NCI-H446 (cell line): Measurements from ENCODE around the gene NCOR1.
"Not testable (repeated sequence)": the region's sequence is repeated elsewhere in the genome, so short reads cannot be mapped to it uniquely, and the experiment has no call there.

ENCODE experiments used
- DNase-seq, 2 experiments: peaks; one replicate each; lab custom pipeline; 2025; lab: John Stamatoyannopoulos, UW

The NCOR1 gene

GRCh38 chr17:16215273-16215964 is at the start of gene NCOR1:
Gene NCOR1, minus strand, starts transcription at chr17:16215534. Its CDS starts 20,965 bp downstream, at chr17:16194569.
- peak; percentile 36 to 87 for DNase-seq

- no peak for DNase-seq
Observed at GRCh38 chr17:16262201-16262600, 46.9 kb upstream of the NCOR1 start.

GRCh38 chr17:16261049-16261448 is 45.7 kb upstream of the NCOR1 start:
- DNase-seq = no peak

GRCh38 chr17:16259926-16260325 is 44.6 kb upstream of the NCOR1 start:
- DNase-seq = no peak

GRCh38 chr17:16258901-16259300 is 43.6 kb upstream of the NCOR1 start:
- no peak for DNase-seq

GRCh38 chr17:16255481-16255921 is 40.2 kb upstream of the NCOR1 start:
- peak in 1 of 2 experiments; percentile 20 for DNase-seq

- DNase-seq = no peak
Observed at GRCh38 chr17:16254773-16255400, 39.6 kb upstream of the NCOR1 start.

GRCh38 chr17:16251556-16251955 is 36.2 kb upstream of the NCOR1 start:
- no peak for DNase-seq

- no peak for DNase-seq
Observed at GRCh38 chr17:16251043-16251442, 35.7 kb upstream of the NCOR1 start.

GRCh38 chr17:16250635-16251034 is 35.3 kb upstream of the NCOR1 start:
- no peak for DNase-seq

- DNase-seq = no peak
Observed at GRCh38 chr17:16247586-16247984, 32.3 kb upstream of the NCOR1 start.

- no peak for DNase-seq
Observed at GRCh38 chr17:16243801-16244567, 28.6 kb upstream of the NCOR1 start.

GRCh38 chr17:16243385-16243784 is 28.1 kb upstream of the NCOR1 start:
- DNase-seq = no peak

GRCh38 chr17:16241906-16242399 is 26.6 kb upstream of the NCOR1 start:
- no peak for DNase-seq

- no peak for DNase-seq
Observed at GRCh38 chr17:16239931-16240330, 24.6 kb upstream of the NCOR1 start.

GRCh38 chr17:16232391-16232790 is 17.1 kb upstream of the NCOR1 start:
- DNase-seq = no peak

GRCh38 chr17:16229912-16230561 is 14.7 kb upstream of the NCOR1 start:
- not testable (repeated sequence) for DNase-seq

- no peak for DNase-seq
Observed at GRCh38 chr17:16222406-16222805, 7.1 kb upstream of the NCOR1 start.

GRCh38 chr17:16217002-16217635 is 1.8 kb upstream of the NCOR1 start, which contains the start of gene PIGL:
Gene PIGL, plus strand, starts transcription at chr17:16217210. Its CDS starts 17 bp downstream, at chr17:16217227.
- peak; percentile 71 to 88 for DNase-seq

GRCh38 chr17:16216341-16217001 is 1.1 kb upstream of the NCOR1 start:
- DNase-seq = not testable (repeated sequence)

- DNase-seq = no peak
Observed at GRCh38 chr17:16215965-16216316, 607 bp upstream of the NCOR1 start.
